ENCODE results near the gene PGM3. TPM values are rescaled to one million over a fixed set of nuclear protein-coding genes. Genes with fewer than 3 reads are reported as not detected.

PGM3 gene
- total RNA-seq, 1 donor from 2014 or later, result 26.5 TPM

DNA sequence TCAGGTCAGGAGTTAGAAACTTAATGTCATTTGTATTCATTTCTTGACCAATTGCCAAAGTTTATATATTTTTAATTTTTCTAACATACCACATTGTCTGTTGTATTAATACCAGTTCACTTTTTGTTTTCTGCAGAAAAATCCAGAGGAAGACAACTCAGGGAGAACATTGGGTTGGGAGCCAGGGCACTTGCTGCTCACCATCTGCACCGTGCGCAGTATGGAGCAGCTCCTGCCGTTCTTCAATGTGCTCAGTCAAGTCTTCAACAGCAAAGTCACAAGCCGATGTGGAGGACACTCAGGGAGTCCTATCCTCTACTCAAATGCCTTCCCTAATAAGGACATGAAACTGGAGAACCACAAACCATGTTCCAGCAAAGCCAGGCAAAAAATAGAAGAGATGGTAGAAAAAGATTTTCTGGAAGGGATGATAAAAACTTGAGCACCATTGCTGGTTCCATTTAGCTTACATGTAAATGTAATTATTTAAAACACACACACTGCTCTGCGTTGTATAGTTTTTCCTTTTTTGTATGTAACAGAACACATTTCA is 25.3 kb downstream of the PGM3 start:
- H3K4me3 ChIP-seq (ENCODE audit: low read depth, low read length), result no peak overlapping the region
- TF ChIP-seq, protein P1, sequence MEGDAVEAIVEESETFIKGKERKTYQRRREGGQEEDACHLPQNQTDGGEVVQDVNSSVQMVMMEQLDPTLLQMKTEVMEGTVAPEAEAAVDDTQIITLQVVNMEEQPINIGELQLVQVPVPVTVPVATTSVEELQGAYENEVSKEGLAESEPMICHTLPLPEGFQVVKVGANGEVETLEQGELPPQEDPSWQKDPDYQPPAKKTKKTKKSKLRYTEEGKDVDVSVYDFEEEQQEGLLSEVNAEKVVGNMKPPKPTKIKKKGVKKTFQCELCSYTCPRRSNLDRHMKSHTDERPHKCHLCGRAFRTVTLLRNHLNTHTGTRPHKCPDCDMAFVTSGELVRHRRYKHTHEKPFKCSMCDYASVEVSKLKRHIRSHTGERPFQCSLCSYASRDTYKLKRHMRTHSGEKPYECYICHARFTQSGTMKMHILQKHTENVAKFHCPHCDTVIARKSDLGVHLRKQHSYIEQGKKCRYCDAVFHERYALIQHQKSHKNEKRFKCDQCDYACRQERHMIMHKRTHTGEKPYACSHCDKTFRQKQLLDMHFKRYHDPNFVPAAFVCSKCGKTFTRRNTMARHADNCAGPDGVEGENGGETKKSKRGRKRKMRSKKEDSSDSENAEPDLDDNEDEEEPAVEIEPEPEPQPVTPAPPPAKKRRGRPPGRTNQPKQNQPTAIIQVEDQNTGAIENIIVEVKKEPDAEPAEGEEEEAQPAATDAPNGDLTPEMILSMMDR (conservative IDR thresholded peaks at IDR 0.05; ENCODE audit: low read depth, low read length), result no peak
- DNase-seq (ENCODE audit: low read depth), result no peak

DNA sequence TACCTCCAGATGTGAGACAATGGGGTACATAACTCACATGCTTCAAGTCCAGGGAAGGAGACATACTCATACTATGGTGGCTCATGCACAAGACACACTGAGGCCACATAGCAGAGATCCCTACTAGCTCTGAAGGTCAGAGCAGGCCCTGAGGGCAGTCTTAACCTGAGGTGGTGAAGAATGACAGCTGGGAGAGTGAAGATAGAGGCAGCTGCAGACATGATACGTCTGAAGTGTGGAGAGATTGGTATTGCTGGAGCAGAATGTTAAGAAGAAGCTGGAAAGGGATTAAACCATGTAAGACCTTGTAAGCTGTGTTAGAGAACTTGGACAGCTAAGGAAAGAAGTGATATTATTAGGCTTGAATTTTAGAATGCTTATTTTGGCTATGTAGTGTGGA is 32.9 kb downstream of the PGM3 start:
- TF ChIP-seq, protein P1 (conservative IDR thresholded peaks at IDR 0.05; ENCODE audit: low read depth, low read length), result no peak
- no peak for DNase-seq (ENCODE audit: low read depth)
- H3K4me3 ChIP-seq (ENCODE audit: low read depth, low read length), result no peak overlapping the region

DNA sequence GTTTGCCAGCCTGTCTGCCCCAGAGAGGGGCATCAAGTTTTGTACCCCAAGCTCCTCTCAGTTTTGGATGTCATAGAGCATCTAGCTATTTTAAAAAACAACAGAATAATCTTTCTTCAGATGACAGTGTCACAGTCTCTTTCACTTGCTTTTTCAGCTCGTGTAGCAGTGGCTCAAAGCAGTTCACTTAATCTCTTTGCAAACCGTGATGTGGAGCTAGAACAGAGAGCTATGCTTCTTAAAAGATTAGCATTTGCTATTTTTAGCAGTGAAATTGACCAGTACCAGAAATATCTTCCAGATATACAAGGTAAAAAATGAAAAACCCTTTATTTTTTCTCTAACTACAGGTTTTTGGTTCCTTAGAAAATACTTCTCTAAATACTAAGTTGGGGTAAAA is 37.3 kb downstream of the PGM3 start:
- TF ChIP-seq, protein P1 (conservative IDR thresholded peaks at IDR 0.05; ENCODE audit: low read depth, low read length), result no peak
- no peak for DNase-seq (ENCODE audit: low read depth)
- H3K4me3 ChIP-seq (ENCODE audit: low read depth, low read length), result no peak overlapping the region

DNA sequence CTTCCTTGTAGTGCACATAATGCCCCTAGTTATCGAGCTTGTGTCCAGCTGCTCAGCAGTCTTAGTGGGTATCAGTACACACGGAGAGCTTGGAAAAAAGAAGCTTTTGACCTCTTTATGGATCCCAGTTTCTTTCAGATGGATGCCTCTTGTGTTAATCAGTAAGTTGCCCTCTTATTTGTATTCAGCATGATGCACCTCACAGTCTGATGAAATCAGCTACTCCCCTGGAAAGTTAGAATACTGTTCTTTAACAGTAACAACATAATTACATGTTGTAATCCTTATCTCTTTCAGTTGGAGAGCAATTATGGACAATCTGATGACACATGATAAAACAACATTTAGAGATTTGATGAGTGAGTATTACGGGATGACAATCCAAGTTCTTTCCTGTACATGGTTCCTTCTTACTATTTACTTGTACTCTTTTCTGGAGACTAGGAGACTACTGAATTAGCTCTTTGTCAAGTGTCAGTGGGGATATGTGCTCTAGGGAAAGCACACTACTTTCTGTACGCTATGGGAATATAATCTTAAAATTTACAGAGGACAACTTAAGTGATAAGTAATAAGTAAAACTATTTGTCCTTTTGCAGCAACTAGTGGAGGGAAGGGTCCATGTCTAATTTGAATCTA is 39.1 kb downstream of the PGM3 start:
- TF ChIP-seq, protein P1 (conservative IDR thresholded peaks at IDR 0.05; ENCODE audit: low read depth, low read length), result no peak
- no peak for DNase-seq (ENCODE audit: low read depth)
- H3K4me3 ChIP-seq (ENCODE audit: low read depth, low read length), result no peak overlapping the region

DNA sequence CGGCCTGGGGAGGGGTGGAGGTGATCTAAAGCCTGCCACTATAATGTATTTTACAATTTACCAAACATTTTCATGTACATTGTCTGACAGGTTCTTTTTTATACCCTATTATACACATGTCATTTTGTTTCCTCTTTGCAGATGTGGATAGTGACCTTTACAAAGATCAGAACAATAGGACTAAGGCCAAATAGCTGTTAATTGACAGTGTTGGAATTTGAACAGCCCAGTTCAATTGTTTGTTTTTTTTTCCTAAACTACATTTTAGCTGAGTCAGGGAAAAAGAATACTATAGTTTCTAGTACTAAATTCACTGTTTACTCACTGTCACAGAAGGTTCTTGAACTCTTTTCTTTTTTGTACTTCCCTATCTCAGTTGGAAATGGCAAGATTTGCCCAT is 40.2 kb downstream of the PGM3 start:
- TF ChIP-seq, protein P1 (conservative IDR thresholded peaks at IDR 0.05; ENCODE audit: low read depth, low read length), result no peak
- DNase-seq (ENCODE audit: low read depth), result no peak

DNA sequence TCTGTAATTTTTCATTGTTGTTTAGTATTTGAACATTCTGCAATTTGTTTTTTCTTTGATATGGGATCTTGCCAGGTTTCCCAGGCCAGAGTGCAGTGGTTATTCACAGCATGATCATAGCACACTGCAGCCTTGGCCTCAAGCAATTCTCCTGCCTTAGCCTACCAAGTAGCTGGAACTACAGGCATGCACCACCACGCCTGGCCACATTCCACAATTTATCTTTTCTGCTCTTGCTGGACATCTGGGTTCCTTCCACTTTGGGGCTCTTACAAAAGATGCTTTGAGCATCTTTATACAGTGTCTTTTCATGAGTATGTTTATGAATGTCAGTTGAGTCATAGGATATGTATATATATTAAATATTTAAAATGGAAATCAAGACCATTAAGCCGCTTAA is 42.0 kb downstream of the PGM3 start:
- DNase-seq (ENCODE audit: low read depth), result no peak
- H3K4me3 ChIP-seq (ENCODE audit: low read depth, low read length), result no peak overlapping the region
- TF ChIP-seq, protein P1 (conservative IDR thresholded peaks at IDR 0.05; ENCODE audit: low read depth, low read length), result no peak

More for the DNA sequence above, 40.2 kb downstream of the PGM3 start:
- no peak overlapping the region for H3K4me3 ChIP-seq (ENCODE audit: low read depth, low read length)

DNA sequence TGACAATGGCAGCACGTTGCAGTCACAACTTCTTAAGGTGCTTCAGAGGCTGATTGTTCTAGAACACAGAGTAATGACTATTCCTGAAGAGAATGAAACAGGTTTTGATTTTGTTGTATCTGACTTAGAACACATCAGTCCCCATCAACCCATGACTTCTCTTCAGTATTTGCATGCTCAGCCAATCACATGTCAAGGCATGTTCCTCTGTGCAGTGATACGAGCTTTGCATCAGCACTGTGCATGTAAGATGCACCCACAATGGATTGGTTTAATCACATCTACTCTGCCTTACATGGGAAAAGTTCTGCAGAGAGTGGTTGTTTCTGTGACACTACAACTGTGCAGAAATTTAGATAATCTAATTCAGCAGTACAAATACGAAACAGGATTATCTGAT is 54.3 kb downstream of the PGM3 start:
- TF ChIP-seq, protein P1 (conservative IDR thresholded peaks at IDR 0.05; ENCODE audit: low read depth, low read length), result no peak
- no peak for DNase-seq (ENCODE audit: low read depth)
- no peak overlapping the region for H3K4me3 ChIP-seq (ENCODE audit: low read depth, low read length)
